Measurements from ENCODE around the gene CDT1. TPM values are rescaled to one million over a fixed set of nuclear protein-coding genes. Genes with fewer than 3 reads are reported as not detected.

The CDT1 gene
- 3.1 and 6.1 TPM in 2 replicates for polyA plus RNA-seq (2012; rRNA removed)
- 1.5 and 4.3 TPM in 2 replicates for polyA plus RNA-seq (2012; cell fraction: cytosol; rRNA removed)
- polyA plus RNA-seq (2012; cell fraction: nucleus; rRNA removed) = 8.0 and 8.2 TPM in 2 replicates

GRCh38 chr16:88803264-88803987, at the start of gene CDT1:
CDT1 (plus strand) TSS chr16:88803789; CDS start chr16:88803832, 43 bp downstream.
- Histone ChIP-seq H2AFZ (ENCODE audit: low read depth) (peak within 1 kb of the TSS; percentile 88), H4K20me1 (ENCODE audit: insufficient read depth) (0 out of 2 replicates have a peak, but pooled peaks cover 4% of the 10 kb centered on the region), H3K27ac (ENCODE audit: low read depth in 2 of 2, low read length in 1 of 2) (peak within 1 kb of the TSS in 1 of 2 experiments; percentile 64; a peak in 1 of 4 replicates), H3K9me2 (no peaks in the 10 kb centered on the region), H3K79me2 (ENCODE audit: insufficient read depth) (peaks cover 22% of the 10 kb centered on the region), H3K27me3 (ENCODE audit: insufficient read depth) (no peaks in the 10 kb centered on the region), H3K4me1 (ENCODE audit: control insufficient read depth in 1 of 2, insufficient read depth in 2 of 2, low read depth in 1 of 2, low read length in 1 of 2) (peaks cover 0 to 15% of the 10 kb centered on the region in 2 experiments; a peak in 1 of 4 replicates), H3F3A (replicated peaks; ENCODE audit: insufficient read depth) (peaks cover 13% of the 10 kb centered on the region), H3K4me3 (ENCODE audit: low read depth in 2 of 2, low read length in 1 of 2) (peak within 1 kb of the TSS; percentile 74 to 86), H3K4me2 (peak within 1 kb of the TSS; percentile 91), H3K9ac (peak within 1 kb of the TSS; percentile 80), H3K36me3 (replicated peaks in 1 of 2; ENCODE audit: control insufficient read depth in 1 of 2, insufficient read depth in 2 of 2, low read length in 1 of 2) (peaks cover 0 to 22% of the 10 kb centered on the region in 2 experiments), H3K9me3 (no peaks in the 10 kb centered on the region)
- DNase-seq = peak; percentile 100
- CTCF ChIA-PET = interaction anchor here (0.8 to 2.0 kb wide), 5 partner anchors 11 to 413 kb away, joined by 3 to 13 read pairs (median 4); no protein-coding TSS in a partner anchor
- TF ChIP-seq RAD21 (IDR thresholded peaks at IDR 0.05; ENCODE audit: low read length) (0 out of 2 replicates have a peak, but pooled peaks have one; percentile 6), SIN3A (IDR thresholded peaks at IDR 0.05; ENCODE audit: borderline replicate concordance, low read depth, low read length) (peak; percentile 83; the same call in 1 of the 2 replicates), TCF12 (IDR thresholded peaks at IDR 0.05) (no peak), MEF2A (IDR thresholded peaks at IDR 0.05; ENCODE audit: borderline replicate concordance, low read depth) (no peak), POLR2AphosphoS5 (IDR thresholded peaks at IDR 0.05; ENCODE audit: low read depth, low read length) (peak; percentile 85), NRF1 (IDR thresholded peaks at IDR 0.05; ENCODE audit: low read depth, low read length) (peak; percentile 95), YY1 (IDR thresholded peaks at IDR 0.05; ENCODE audit: low read depth) (0 out of 2 replicates have a peak, but pooled peaks have one; percentile 29), MXI1 (IDR thresholded peaks at IDR 0.05; ENCODE audit: low read depth, low read length) (peak; percentile 28; the same call in 1 of the 2 replicates), MAX (IDR thresholded peaks at IDR 0.05; ENCODE audit: low read depth) (peak; percentile 75; the same call in 1 of the 2 replicates), TAF1 (IDR thresholded peaks at IDR 0.05; ENCODE audit: borderline replicate concordance, low read depth, low read length) (peak; percentile 52; the same call in 1 of the 2 replicates)
- under 1% methylated on average over 23 of the region's 98 CpGs for WGBS (ENCODE audit: low lambda C conversion rate)
- POLR2A ChIA-PET = no interaction called here

GRCh38 chr16:88754109-88754911, 49.3 kb upstream of the CDT1 start:
- H3K27ac ChIP-seq (ENCODE audit: low read depth in 2 of 2, low read length in 1 of 2) = 0 out of 4 replicates have a peak overlapping the region, but pooled peaks of 1 of the 2 experiments have one; percentile 65
- peaks cover 11% of the 10 kb centered on the region for H3F3A ChIP-seq (replicated peaks; ENCODE audit: insufficient read depth)
- H3K9me3 ChIP-seq = no peaks in the 10 kb centered on the region
- no peaks in the 10 kb centered on the region for H3K9me2 ChIP-seq
- peaks cover 90% of the 10 kb centered on the region for H4K20me1 ChIP-seq (ENCODE audit: insufficient read depth)
- 0 out of 2 replicates have a peak overlapping the region, but pooled peaks have one; percentile 61 for H3K4me2 ChIP-seq
- H2AFZ ChIP-seq (ENCODE audit: low read depth) = no peak overlapping the region
- H3K27me3 ChIP-seq (ENCODE audit: insufficient read depth) = no peaks in the 10 kb centered on the region
- POLR2A ChIA-PET = interaction anchor here (0.6 kb wide), 1 partner anchor 10 kb away, joined by 7 read pairs; no protein-coding TSS in a partner anchor
- DNase-seq = no peak
- H3K36me3 ChIP-seq (replicated peaks in 1 of 2; ENCODE audit: control insufficient read depth in 1 of 2, insufficient read depth in 2 of 2, low read length in 1 of 2) = peaks cover 0 to 5% of the 10 kb centered on the region in 2 experiments
- H3K4me1 ChIP-seq (ENCODE audit: control insufficient read depth in 1 of 2, insufficient read depth in 2 of 2, low read depth in 1 of 2, low read length in 1 of 2) = peaks cover 8 to 12% of the 10 kb centered on the region in 2 experiments; a peak in 2 of 4 replicates
- H3K9ac ChIP-seq = no peak overlapping the region
- WGBS (ENCODE audit: low lambda C conversion rate) = 100% methylated on average over 2 of the region's 28 CpGs
- H3K79me2 ChIP-seq (ENCODE audit: insufficient read depth) = peaks cover 92% of the 10 kb centered on the region
- H3K4me3 ChIP-seq (ENCODE audit: low read depth in 2 of 2, low read length in 1 of 2) = no peak overlapping the region
- CTCF ChIA-PET = interaction anchor here (0.9 to 30.9 kb wide), 12 partner anchors 14 to 462 kb away, joined by 3 to 540 read pairs (median 4); no protein-coding TSS in a partner anchor
- TF ChIP-seq POLR2AphosphoS5 (IDR thresholded peaks at IDR 0.05; ENCODE audit: low read depth, low read length) (no peak), EP300 (IDR thresholded peaks at IDR 0.05; ENCODE audit: borderline replicate concordance in 1 of 2, low read depth in 1 of 2, low read length in 1 of 2) (no peak), GABPA (IDR thresholded peaks at IDR 0.05; ENCODE audit: low read depth) (no peak), FOSL2 (IDR thresholded peaks at IDR 0.05; ENCODE audit: borderline replicate concordance, low read depth) (no peak), RCOR1 (IDR thresholded peaks at IDR 0.05; ENCODE audit: low read length) (no peak), REST (IDR thresholded peaks at IDR 0.05; ENCODE audit: low read depth, low read length) (no peak), SMC3 (IDR thresholded peaks at IDR 0.05; ENCODE audit: low read depth, low read length) (no peak), CHD2 (IDR thresholded peaks at IDR 0.05; ENCODE audit: low read length, partially characterized antibody) (no peak)
- TF ChIP-seq, protein P1, sequence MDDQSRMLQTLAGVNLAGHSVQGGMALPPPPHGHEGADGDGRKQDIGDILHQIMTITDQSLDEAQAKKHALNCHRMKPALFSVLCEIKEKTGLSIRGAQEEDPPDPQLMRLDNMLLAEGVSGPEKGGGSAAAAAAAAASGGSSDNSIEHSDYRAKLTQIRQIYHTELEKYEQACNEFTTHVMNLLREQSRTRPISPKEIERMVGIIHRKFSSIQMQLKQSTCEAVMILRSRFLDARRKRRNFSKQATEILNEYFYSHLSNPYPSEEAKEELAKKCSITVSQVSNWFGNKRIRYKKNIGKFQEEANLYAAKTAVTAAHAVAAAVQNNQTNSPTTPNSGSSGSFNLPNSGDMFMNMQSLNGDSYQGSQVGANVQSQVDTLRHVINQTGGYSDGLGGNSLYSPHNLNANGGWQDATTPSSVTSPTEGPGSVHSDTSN (IDR thresholded peaks at IDR 0.05) = no peak

Measured in SK-N-SH (cell line).